UCSD-AML1 (cell line): ENCODE data around the gene TOX2.

Experiments
- DNase-seq: peaks from one replicate; lab custom pipeline; 2025; ENCODE audit not compliant: unreplicated experiment; lab: John Stamatoyannopoulos, UW

Gene TOX2

DNA sequence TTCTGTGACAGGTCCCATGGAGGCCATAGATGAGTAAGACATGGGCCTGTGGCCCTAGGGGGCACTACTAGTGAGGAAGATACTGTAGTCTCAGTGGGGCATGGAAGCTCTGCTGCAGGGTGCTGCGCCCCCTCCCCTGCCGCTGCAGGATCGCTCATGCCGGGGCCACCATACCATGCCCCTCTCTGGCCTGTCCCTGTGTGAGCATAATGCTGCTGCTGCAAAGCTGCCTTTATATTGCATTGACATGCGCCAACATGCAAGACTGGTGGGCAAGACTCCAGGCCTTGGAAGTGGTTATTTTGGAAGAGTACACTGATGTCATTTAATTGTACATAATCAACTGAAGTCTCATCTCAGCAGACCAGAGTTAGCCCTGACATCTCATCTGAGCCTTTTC lies 60.0 kb downstream of the TOX2 start:
- no peak for DNase-seq

DNA sequence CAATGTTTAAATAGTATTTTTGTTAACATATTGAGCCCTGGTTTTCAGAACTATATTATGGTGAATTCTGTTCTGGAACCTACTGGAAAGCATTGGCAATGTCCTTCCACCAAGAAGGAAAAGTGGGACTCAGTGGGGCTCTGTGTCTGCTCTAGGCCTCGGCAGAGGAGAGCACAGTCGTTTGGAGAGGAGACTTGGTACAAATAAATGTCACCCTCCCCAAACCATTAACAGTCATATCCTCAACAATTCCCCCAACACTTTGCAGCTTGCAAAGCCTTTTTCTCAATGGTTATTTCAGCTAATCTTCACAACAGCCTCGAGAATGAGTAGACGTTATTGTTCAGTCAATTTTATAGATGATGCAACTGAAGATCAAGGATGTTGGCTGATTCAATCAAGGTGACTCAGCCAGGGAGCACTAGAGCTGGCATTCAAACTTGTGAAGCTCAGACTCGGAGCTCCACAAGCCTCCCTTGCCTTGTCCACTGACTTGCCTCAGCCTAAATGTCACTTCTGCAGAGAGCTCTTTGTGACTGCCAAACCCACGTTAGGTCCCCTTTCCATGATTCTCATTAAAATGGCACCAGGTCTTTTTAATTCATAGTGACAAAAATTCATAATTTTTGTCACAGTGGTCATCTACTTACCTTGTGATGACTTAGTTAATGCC lies 60.6 kb downstream of the TOX2 start:
- DNase-seq, result no peak

DNA sequence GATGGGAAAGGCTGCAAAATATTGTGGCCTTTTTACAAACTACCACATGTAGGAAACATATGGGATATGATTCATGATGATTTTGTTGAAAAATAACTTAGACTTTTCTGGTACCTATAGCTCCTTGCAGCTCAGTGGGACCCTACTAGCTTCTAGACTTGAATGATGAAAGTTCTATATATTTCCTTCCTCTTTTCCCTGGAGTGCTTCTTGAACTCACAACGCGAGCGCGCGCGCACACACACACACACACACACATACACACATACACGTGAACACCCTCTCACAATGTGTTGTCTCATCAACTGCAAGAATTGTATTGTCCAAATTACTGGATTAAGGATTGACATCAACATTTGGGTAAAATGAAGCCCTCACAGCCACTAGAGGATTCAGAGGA lies 61.9 kb downstream of the TOX2 start:
- no peak for DNase-seq

DNA sequence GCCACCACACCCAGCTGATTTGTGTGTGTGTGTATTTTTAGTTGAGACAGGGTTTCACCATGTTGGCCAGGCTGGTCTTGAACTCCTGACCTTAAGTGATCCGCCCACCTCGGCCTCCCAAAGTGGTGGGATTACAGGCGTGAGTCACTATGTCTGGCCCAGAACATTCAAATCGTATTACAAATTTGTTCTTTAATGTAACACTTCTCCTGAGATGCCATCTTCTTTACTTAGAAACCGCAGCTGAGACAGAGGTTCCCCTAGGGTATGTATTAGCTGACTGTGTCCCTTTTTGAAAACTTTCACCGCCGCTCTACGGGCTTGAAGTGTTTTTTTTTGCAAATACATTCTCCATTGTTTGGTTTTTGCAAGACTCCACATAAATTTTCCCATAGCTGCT lies 62.6 kb downstream of the TOX2 start:
- no peak for DNase-seq

DNA sequence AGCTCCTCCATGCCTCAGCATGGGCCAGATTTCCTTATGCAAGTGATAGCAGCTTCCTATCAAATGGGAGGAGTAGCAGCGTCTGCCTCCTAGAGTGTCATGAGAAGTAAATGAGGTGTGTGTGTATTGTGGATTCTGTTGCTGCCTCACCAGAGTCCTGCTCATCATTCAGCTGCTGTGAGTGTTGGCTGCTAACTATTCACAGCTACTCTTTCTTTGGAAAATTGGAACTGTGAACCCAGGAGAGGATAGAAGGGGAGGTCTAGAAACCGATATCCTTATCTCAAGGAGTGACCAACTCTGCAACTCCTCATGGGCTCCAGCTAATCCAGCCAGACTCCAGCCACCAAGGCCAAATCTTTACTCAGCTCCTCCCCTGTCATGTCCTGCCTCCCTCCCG lies 63.3 kb downstream of the TOX2 start:
- DNase-seq, result no peak

DNA sequence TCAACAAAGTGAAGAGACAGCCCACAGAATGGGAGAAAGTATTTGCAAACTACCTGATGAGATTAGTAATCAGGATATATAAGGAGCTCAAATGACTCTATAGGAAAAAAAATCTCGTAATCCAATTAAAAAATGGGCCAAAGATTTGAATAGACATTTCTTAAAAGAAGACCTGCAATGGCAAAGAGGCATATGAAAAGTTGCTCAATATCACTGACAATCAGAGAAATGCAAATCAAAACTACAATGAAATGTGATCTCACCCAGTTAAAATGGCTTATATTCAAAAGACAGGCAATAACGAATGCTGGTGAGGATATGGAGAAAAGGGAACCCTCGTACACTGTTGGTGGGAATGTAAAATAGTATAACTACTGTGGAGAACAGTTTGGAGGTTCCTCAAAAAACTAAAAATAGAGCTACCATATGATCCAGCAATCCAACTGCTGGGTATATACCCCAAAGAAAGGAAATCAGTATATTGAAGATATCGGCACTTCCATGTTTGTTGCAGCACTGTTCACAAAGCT lies 65.0 kb downstream of the TOX2 start:
- no peak for DNase-seq

DNA sequence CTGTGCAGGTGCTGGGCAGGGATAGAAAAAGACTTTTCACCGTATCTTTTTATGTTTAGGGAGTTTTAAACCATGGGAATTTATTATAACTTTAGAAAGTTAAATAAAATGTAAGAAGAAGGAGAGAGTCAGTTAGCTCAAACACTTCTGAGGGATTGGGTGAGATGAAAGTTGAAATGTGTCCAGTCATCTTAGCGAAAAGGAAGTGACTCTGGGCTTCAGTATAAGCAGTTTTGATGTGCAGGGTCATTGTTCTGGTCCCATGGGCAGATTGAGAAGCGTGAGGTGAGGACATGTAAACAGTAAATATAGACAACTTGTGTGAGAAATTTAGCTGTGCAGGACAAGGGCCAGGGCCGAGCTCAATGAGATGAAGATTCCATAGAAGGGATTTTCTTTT lies 66.9 kb downstream of the TOX2 start:
- DNase-seq, result no peak

DNA sequence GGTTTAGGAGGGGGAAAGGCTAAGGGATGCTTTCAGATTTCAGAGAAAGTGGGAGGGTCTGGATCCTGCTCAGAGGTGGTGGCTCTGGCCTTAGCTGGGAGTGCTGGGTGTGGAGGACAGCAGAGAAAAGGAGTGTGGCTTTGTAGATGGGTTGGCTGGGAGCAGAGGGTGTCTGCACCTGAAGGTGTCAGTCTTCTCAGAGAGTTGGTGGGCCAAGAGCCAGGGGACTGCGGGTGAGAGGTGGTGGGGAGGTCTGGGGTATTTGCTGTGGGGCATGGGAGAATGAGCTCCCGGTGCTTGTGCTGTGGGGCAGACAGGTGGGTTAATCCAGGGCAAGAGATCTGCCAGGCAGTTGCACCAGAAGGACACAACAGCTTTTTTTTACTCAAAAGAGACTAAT lies 67.4 kb downstream of the TOX2 start:
- no peak for DNase-seq

DNA sequence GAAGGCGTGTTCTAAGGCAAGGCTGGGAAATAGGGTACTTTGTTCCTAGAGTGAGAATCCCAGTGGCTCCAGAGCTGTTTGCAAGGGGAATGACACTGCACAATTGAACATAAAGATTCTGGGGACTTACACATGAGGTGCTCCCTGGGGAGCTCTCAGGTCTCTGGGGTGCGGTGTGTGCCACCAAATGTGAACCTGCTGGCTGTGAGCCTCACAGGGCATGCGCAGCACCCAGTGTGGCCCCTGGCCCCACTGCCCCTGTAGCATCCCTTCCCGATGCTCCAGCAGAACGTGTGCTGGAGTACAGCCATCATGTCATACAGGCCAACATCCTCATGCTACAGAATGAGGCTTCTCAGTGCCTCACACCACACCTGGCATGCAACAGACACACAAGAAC lies 68.2 kb downstream of the TOX2 start:
- no peak for DNase-seq

DNA sequence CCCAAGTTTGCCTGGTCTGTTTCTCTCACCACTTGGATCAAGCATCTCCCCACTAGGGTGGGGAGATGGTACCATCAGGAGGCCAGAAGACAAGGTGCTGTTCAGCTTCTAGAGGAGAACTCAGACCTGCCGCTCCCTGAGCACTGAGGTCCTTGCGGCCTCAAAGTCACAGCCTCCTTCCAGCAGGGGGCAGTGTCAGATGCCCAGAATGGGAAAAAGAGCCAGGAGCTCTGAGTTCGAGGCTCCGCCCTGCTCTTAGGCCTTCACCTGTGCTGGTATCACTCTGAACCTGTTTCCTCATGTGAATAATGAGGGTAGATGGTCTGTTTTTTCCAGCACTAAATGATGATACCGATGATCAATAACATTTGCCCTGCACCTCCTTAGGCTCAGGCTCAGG lies 68.7 kb downstream of the TOX2 start:
- no peak for DNase-seq

DNA sequence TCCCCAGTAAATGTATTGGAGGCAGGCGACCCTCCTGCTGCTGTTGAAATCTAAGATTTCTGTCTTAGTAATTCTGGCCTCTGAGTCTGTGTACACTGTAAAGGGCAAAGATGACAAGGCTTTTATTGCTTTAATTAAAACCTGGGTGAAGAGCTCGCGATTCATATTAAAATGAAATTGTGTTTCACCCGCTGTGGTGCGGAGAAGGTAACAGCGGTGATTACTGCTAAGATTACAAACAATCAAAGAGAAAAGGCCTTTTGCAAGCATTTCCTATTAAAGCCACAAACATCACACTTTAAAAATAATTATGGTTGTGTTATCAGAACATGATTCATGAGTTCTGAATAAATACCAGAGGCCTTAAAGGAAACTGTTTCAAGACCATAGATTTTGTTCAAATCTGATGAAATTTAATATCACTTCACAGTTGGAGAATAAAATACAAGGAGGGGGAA lies 69.3 kb downstream of the TOX2 start:
- no peak for DNase-seq

DNA sequence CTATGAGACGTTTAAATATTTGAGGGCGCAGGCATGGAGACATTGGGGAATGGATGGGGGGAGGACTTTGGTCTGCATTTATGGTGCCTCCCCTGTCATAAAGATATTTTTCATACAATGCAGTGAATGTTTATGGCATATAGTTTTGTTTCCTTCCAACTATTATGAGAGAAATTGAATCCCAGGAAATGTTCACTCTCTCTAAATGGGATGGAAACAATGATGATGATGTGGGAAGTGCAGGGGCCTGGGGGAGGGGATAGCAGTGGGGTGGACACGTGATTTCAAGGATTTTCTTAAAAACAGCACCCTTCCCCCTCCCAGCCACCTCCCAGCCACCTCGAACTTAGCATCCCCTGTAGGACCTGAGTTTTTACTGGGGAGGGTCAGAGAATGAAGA lies 69.9 kb downstream of the TOX2 start:
- no peak for DNase-seq

DNA sequence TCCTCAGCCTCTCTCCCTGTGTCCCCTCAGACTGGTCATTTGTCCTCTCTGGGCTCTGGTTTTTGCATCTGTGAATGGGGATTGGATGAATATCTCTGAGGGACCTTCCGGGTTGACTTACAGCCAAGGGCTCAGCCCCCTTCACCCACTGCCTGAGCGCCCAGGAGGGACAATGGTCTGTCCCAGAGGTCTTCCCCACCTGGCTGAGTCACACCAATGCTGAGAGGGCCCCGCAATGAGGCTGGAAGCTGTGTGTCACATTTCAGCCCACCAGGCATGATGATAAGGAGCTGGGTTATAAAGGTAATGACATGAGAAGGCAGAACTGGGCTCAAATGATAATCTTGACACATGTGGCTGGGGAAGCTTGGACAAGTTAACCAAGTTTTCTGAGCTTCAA lies 70.5 kb downstream of the TOX2 start:
- DNase-seq, result no peak

DNA sequence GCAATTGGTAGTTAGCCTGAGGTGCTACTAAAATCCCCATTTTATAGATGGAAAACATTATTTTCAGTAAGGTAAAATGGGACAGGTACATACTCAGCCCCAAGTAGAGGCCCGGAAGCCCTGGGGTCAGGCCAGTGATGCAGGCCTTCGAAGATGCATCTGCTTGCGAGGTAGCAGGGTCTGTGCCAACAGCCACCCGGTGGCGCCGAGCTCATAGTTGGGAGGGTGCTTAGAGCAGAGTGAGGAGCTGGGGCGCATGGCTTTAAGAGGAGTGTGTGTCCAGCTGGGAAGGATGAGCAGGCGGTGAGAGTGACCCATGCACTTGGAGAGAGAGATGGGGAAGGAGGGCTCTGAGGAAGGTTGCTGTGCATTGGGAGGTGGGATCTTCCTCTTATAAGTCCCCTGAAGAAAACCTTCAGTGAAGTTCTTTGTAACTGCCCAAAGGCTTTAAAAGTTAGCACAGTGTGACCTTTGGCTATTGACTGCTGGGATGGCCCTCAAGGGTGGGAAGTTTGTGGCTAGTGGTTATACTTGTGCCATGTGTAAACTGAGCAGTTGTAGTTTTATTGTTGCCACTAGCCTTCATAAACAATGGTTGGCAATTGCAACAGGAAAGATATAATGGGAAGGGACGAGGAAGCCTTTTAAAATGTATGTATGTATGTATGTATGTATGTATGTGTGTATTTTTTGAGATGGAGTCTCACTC lies 71.1 kb downstream of the TOX2 start:
- no peak for DNase-seq

DNA sequence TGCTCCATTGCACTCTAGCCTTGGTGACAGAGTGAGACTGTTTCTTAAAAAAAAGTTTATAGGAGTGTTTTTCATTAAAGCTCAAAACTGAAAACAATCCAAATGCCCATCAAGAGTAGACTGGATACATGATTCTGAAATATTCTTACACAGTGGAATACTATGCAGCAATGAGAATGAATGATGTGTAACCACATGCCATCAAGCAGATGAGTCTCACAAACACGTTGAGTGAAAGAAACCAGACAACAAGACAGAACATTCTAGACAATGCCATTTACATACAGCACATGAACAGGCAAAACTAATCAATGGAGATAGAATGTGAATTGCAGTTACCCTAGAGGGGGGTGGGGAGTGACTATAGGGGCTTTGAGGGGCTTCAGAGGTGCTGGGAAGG lies 72.4 kb downstream of the TOX2 start:
- DNase-seq, result no peak

DNA sequence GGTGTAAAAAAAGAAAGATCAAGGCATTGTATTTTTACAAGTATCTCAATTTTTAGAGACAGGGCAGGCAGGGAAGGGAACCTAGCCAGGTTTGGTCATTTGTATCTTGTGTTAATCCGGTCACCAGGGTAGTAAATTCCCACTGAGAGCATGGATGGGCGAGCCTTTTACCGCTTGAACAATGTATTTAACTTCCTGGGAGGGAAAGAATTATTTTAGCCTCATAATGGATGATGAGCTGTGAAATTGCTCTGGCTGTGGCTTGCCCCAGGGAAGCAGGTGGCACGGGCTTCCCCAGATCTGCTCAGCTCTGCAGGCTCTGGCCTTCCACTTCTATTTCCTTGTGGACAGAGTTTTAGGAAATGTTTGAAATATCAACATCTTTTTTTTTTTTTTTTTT lies 72.9 kb downstream of the TOX2 start:
- DNase-seq, result no peak

DNA sequence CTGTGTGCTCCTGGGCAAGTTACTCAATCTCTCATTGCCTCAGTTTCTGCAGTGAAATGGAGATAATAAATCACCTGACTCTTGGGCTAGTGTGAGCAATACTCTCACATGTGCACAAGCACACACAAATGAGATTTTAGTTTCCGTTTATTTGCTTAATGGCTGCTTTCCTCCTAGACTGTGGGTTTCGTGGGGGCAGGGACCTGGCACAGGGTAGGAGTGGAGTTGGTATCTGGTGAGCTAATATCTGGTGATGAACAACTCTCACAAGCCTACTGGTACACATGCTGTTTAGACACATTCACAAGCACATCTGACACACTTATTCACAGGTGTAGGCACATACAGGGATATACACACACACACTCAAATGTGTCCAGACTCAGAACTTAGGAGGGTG lies 73.8 kb downstream of the TOX2 start:
- DNase-seq, result no peak

DNA sequence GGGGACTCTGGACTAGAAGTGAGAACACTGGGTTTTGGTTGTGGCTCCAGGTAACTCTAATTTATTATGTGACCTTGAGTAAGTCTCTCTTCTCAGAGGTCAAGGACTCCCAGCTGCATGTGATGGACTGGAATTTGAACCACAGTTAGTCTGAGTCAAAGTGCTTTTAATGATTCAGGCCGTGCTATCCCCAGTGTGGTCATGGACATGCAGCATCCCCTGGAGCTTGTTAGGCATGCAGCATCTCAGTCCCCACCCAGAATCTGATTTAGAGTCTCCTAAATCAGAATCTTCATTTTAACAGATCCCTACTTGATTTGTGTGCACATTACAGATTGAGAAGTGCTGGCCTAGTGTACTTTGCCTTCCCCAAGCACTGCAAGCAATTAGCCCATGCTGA lies 74.2 kb downstream of the TOX2 start:
- DNase-seq, result no peak

DNA sequence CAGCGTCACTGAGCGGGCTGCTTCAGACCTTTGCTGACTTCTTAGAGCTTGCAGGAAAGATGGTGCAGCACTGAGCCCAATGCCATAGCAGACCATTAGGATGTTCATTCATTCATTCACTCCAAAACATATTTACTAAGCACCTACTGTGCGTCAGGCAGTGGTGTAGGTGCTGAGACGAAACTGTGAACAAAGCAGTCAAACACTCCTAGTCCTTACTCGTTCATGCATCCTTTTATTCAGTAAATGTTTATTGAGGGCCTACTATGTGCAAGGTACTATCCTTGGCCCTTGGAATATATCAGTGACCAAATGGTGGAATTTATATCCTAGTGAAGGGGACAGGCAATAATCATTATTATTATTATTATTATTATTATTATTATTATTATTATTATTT lies 76.6 kb downstream of the TOX2 start:
- DNase-seq, result no peak

DNA sequence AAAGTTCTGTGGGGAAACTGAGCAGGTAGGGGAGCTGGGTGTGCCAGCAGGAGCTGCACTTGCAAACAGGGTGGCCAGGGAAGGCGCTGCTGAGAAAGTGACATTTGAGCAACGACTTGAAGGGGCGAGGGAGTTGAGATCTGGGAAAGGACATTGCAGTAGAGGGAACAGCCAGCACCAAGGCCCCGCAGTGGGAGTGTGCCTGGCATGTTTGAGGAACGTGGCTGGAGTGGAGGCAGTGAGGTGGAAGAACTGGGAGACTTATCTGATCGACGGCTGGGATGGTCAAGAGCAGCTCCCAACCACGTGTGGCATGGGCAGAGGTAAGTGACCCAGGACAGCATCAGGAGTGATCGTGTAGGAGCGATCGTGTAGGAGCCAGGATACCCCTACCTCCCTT lies 77.3 kb downstream of the TOX2 start:
- no peak for DNase-seq

DNA sequence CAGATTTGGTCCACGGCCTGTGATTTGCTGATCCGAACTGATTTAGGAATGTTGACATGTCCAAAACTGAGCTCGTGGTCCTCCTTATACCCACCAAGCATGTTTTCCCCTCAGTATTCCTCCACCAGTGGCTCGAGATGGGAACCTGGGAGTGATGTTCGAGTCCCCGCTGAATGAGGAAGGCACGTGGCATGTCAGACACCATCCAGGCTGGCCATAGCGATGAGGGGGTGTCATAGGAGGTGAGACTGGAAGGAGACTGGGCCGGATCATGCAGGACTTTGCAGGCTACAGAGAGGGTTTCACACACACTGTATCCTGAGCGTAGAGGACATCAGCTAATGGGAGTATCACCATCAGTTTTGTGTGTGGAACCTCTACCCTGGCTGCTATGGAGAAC lies 78.2 kb downstream of the TOX2 start:
- no peak for DNase-seq

DNA sequence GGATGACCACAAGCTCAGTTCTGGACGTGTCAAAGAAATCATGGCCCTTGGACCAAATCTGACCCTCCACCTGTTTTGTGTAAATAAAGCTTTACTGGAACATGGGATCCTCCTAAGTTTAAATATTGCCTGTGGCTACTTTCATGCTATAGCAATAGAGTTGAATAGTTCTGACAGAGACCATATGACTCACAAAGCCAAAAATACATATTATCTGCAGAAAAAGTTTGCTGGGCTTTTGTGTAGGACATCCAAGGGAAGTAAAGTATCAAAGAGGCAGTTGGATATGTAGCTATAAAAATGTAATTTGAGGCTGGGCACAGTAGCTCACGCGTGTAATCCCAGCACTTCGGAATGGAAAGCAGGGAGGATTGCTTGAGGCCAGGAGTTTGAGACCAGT lies 78.9 kb downstream of the TOX2 start:
- no peak for DNase-seq
